ENCODE results near the gene VSIG10L.

GRCh38 chr19:51370230-51370629 lies 28.3 kb upstream of the VSIG10L start:
- TF ChIP-seq POLR2A (IDR thresholded peaks at IDR 0.05; ENCODE audit: borderline replicate concordance, extremely low read depth, insufficient read depth, insufficient read length) (no peak), ZNF274 (IDR thresholded peaks at IDR 0.05; ENCODE audit: low read depth, low read length) (no peak), EZH2 (IDR thresholded peaks at IDR 0.05) (no peak), CTCF (IDR thresholded peaks at IDR 0.05 in 2 of 3, conservative IDR thresholded peaks at IDR 0.05 in 1 of 3; ENCODE audit: borderline replicate concordance in 1 of 3, insufficient read depth in 1 of 3, low read depth in 2 of 3, low read length in 2 of 3) (no peak), SP1 (IDR thresholded peaks at IDR 0.05; ENCODE audit: low read depth) (no peak), EGR1 (IDR thresholded peaks at IDR 0.05; ENCODE audit: low read depth) (no peak), CEBPB (IDR thresholded peaks at IDR 0.05; ENCODE audit: low read depth) (no peak), SRF (IDR thresholded peaks at IDR 0.05; ENCODE audit: low read depth) (no peak), YY1 (IDR thresholded peaks at IDR 0.05; ENCODE audit: extremely low read depth, insufficient replicate concordance, low read depth, low read length) (no peak), RAD21 (IDR thresholded peaks at IDR 0.05; ENCODE audit: low read depth) (no peak), POLR2AphosphoS5 (IDR thresholded peaks at IDR 0.05; ENCODE audit: low read depth, low read length) (no peak)
- TF ChIP-seq, protein P1, sequence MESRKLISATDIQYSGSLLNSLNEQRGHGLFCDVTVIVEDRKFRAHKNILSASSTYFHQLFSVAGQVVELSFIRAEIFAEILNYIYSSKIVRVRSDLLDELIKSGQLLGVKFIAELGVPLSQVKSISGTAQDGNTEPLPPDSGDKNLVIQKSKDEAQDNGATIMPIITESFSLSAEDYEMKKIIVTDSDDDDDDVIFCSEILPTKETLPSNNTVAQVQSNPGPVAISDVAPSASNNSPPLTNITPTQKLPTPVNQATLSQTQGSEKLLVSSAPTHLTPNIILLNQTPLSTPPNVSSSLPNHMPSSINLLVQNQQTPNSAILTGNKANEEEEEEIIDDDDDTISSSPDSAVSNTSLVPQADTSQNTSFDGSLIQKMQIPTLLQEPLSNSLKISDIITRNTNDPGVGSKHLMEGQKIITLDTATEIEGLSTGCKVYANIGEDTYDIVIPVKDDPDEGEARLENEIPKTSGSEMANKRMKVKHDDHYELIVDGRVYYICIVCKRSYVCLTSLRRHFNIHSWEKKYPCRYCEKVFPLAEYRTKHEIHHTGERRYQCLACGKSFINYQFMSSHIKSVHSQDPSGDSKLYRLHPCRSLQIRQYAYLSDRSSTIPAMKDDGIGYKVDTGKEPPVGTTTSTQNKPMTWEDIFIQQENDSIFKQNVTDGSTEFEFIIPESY (IDR thresholded peaks at IDR 0.05; ENCODE audit: extremely low read depth, insufficient replicate concordance, low read length), result no peak
- TF ChIP-seq, protein P2, sequence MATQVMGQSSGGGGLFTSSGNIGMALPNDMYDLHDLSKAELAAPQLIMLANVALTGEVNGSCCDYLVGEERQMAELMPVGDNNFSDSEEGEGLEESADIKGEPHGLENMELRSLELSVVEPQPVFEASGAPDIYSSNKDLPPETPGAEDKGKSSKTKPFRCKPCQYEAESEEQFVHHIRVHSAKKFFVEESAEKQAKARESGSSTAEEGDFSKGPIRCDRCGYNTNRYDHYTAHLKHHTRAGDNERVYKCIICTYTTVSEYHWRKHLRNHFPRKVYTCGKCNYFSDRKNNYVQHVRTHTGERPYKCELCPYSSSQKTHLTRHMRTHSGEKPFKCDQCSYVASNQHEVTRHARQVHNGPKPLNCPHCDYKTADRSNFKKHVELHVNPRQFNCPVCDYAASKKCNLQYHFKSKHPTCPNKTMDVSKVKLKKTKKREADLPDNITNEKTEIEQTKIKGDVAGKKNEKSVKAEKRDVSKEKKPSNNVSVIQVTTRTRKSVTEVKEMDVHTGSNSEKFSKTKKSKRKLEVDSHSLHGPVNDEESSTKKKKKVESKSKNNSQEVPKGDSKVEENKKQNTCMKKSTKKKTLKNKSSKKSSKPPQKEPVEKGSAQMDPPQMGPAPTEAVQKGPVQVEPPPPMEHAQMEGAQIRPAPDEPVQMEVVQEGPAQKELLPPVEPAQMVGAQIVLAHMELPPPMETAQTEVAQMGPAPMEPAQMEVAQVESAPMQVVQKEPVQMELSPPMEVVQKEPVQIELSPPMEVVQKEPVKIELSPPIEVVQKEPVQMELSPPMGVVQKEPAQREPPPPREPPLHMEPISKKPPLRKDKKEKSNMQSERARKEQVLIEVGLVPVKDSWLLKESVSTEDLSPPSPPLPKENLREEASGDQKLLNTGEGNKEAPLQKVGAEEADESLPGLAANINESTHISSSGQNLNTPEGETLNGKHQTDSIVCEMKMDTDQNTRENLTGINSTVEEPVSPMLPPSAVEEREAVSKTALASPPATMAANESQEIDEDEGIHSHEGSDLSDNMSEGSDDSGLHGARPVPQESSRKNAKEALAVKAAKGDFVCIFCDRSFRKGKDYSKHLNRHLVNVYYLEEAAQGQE (IDR thresholded peaks at IDR 0.05; ENCODE audit: low read depth), result no peak
- TF ChIP-seq, protein P3, sequence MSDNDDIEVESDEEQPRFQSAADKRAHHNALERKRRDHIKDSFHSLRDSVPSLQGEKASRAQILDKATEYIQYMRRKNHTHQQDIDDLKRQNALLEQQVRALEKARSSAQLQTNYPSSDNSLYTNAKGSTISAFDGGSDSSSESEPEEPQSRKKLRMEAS (IDR thresholded peaks at IDR 0.05), result no peak

Data from HCT116 (cell line).